HG03066 (cell line): ENCODE measurements around the gene HK1.
A peak's percentile ranks its signal among the peaks of the same experiment; 100 is the strongest.
"Not testable (repeated sequence)": the region's sequence is repeated elsewhere in the genome, so short reads cannot be mapped to it uniquely, and the experiment has no call there.

Experiments
- ATAC-seq: cut with Tn5 transposase; IDR thresholded peaks from one replicate; pipeline ENCODE4 v1.9.1; 2021; ENCODE audit warnings: low read depth; ENCODE audit not compliant: unreplicated experiment

HK1 gene

DNA sequence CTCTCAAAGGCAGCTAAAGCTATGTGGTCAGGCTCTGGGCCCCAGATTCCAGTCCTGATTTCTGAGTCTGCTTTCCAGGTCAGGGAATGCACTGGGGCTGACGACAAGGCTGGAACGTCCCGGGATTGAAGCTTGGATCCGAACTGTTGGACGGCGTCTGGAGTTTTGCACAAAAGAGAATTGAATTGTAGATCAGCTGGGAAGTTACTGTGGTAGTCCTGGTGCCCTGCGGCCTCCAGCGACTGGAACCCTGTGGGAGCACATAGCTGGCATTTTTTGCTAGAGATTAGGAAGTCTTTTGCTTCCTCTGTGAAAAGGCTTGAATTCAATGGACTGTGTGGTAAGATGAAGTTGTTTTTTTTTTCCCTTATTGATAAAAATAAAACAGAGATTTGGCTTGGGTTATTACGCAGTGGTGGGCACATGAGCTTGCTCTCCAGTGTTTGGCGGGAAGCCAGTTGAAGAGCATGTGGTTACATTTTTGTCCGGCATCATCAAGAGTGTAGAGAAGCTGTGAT lies at the start of gene HK1:
HK1 (plus strand) TSS at position 51 of the 518 bp plus-strand sequence.
- ATAC-seq: no peak

GRCh38 chr10:69229616-69229916 lies 48.7 kb upstream of the HK1 start:
- ATAC-seq: no peak

GRCh38 chr10:69230128-69230527 lies 48.2 kb upstream of the HK1 start:
- ATAC-seq: no peak

- ATAC-seq: no peak
These were observed 46.0 kb upstream of the HK1 start for GRCh38 chr10:69232252-69232651.

DNA sequence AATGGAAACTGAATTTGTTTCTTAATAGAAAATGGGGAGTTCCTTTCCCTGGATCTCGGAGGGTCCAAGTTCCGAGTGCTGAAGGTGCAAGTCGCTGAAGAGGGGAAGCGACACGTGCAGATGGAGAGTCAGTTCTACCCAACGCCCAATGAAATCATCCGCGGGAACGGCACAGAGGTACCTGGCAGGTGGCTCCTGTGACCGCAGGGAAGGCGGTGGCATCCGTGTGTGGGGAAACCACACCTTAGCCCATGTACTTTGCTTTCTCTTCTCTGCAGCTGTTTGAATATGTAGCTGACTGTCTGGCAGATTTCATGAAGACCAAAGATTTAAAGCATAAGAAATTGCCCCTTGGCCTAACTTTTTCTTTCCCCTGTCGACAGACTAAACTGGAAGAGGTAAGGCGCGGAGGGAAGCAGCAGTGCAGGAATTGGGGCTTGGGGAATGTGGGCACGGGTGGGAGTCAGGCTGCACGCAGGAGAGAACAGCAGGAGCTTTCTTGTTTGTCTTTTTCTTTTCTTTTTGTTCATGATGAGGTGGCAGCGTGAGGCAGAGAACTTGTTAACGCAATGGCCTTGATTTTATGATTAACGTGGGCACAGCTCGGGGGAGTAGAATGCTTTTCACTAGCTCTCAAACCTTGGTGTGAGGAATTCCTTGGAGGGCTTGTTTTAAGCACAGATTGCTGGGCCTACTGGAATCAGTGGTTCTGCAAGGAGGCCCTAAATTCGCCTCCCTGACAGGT lies 45.4 kb upstream of the HK1 start:
- ATAC-seq: no peak

DNA sequence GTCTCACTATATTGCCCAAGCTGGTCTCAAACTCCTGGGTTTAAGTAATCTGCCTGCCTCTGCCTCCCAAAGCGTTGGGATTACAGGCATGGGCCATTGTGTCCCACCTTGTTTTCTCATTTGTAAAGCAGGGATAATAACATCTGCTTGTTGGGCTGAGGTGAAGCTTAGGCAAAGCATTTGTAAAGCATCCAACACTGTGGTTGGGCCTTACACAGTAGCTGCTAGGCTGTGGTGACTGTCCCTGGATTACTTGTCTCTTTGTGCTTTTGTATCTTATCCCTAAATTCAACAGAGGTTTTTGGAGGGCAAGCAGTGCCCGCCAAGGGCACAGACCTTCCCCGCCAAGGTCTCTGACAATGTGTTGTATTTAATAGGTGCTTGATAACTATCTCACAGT lies 43.8 kb upstream of the HK1 start:
- ATAC-seq: no peak

- ATAC-seq: peak; percentile 92
These were observed 40.7 kb upstream of the HK1 start for GRCh38 chr10:69237528-69238159.

DNA sequence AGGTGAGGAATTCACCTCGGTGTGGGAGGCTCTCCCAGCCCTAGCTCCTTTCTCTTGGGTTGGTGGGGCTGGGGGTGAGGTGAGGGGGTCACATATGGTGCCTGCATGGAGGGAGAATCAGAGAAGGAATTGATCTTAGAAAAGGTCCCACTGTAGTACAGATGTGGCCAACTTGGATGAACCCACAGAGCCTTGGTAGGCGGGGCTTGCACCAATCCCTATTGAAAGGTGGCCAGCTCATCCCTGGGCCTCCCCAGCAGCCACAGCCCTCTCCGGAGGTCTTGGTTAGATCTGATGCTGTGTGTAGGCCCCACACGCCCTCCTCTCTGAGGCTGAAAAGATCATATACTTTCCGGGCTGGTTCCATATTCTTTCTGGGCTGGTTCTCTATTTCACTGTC lies 39.2 kb upstream of the HK1 start:
- ATAC-seq: no peak

- no peak for ATAC-seq
These were observed 38.4 kb upstream of the HK1 start for GRCh38 chr10:69239816-69240434.

- ATAC-seq: no peak
These were observed 37.8 kb upstream of the HK1 start for GRCh38 chr10:69240455-69240854.

DNA sequence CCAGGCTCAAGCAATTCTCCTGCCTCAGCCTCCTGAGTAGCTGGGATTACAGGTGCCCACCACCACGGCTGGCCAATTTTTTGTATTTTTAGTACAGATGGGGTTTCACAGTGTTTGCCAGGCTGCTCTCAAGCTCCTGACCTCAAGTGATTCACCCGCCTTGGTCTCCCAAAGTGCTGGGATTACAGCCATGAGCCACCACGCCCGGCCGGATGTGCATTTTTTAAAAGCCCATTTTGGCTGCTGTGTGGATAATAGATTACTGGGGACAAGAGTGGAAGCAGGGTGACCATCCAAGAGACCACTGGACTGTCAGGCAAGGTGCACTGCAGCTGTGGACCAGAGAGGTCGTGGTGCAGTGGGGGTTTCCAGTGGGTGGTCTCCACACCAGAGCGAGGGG lies 36.7 kb upstream of the HK1 start:
- no peak for ATAC-seq

DNA sequence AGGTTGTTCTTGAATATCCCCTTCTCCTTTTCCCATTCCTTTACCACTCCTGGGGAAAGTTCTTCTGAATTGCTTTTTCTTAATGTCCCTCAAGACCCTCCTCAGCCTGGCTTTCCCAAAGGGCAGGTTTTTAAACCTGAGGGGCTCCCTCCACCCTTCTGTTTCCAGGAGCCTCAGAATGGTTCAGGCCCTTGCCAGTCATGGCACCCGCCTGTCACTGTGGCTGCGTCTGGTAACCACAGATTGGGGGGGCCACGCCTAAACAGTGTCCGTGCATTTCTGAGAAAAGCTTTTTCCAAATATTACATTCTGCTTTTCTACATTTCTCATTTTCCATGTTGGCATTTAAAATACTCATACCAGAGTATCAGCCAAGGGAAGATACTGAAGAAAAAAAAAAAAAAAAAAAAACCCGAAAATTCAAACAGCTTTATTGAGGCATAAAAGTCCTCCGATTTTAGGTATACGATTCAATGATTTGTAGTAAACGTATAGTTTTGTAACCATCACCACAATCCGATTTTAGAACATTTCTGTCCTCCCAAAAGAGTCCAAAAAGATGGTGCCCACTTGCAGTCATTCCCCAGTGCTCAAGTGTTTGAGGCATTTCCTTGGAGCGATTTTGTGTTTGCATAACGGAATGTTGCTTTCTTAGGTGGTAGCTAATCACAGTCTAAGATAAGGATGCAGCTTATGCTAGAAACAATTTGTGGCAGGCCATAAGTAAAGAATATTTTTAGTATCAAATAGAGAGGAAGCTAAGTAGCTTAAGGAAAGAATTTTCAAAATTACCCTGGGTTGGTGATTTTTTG lies 36.0 kb upstream of the HK1 start:
- ATAC-seq: no peak

DNA sequence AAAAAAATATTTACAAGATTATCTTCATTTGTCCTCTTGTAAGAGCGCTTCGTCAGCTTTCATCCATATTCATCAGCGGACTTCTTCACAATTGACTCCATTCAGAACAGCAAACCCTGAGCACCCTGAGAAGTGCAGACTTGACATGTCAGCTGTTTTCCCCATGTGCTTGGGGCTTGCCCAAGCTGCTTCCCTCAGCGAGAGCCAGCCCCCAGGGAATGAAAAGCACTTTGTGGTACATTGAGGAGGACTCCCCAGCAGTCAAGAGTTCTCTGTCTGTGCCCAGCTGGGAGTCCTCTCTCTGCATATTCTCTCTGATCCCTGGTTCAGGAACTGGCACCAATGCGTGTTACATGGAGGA lies 35.5 kb upstream of the HK1 start:
- no peak for ATAC-seq

- ATAC-seq: no peak
These were observed 34.5 kb upstream of the HK1 start for GRCh38 chr10:69243817-69244216.

GRCh38 chr10:69246036-69246435 lies 32.3 kb upstream of the HK1 start:
- ATAC-seq: no peak

DNA sequence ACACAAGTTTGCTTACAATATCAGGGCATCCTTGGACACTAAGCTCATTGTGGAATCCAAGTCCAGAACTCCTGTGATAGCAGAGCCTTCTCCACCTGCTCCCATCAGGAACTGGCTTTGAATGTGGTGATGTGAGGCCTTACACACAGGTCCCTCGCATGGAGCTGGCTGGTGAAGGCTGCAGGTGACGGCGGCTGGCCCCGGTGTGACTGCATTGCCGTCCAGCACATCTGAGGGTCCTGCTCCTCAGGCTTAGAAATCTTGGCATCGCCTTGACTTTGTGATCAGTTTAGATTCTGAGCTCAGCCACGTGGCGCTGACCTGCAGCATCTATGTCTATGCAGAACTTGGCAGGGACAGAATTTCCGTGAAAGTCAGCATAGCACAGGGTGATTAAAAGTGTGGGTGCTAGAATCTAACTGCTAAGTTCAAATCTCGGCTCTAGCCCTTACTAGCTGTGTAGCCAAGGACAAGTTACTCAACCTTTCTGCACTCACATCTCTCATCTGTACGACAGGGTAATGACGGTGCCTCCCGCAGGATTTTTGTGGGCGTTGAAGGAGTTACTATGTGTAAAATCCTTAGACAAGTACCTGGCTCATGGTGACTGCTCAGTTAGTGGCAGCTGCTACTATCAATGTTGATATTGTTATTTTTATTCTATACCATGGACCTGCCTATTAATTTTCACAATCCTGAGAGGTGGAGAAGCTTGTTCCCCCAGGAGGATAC lies 31.5 kb upstream of the HK1 start:
- ATAC-seq: no peak

GRCh38 chr10:69247313-69247710 lies 31.0 kb upstream of the HK1 start:
- ATAC-seq: no peak

- ATAC-seq: no peak
These were observed 30.1 kb upstream of the HK1 start for GRCh38 chr10:69248117-69248730.

GRCh38 chr10:69250041-69250440 lies 28.3 kb upstream of the HK1 start:
- no peak for ATAC-seq

- not testable (repeated sequence) for ATAC-seq
These were observed 26.9 kb upstream of the HK1 start for GRCh38 chr10:69251417-69251816.
